Stimulated activated CD4-positive, alpha-beta T cell treated with anti-CD3 and anti-CD28 coated beads, Interleukin-2, amount 100 ng/mL, for 48 hours (primary cell): ENCODE data around the gene LAMB4.

ENCODE experiments used
- DNase-seq, 2 donors: peaks; one replicate each; pipeline ENCODE4 v3.0.0-alpha.2; 2020

LAMB4 gene

DNA sequence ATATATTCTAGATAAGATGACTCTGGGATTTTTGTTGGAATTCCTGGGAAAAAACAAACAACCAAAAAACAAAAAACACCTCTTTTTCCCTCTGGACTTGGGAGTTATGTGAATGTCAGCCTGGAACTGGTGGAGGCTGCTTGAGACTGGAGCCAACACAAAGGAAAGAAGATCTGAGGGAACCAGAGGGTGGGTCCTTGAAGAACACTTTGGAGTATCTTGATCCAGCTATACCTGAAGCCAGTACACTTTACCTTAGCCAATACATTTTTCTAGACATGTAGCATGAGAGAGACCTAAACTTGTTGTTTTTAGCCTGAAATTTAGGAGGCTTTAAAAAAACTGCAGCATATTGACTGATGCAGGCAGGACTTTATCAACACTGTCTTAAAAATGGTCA lies 121.3 kb downstream of the LAMB4 start:
- no peak for DNase-seq

DNA sequence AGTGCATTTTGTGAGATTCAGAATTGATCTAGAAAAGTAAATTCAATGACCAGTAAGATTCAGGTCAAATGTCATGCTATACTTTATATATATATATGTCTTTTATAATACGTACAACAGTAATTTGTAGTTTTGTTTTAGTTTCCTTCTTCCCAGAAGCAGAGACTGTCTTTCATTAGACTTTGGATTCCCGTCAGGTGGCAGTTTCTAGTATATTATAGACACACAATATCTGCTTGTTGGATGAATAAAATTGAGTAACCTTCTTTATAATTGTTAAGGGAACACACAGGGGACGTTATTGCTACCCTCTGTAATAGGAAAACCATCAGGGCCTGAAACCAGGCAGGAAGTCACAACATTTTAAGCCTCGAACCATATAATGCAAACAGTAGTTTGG lies 121.9 kb downstream of the LAMB4 start:
- DNase-seq: no peak

GRCh38 chr7:108007762-108008161 lies 122.4 kb downstream of the LAMB4 start:
- no peak for DNase-seq

DNA sequence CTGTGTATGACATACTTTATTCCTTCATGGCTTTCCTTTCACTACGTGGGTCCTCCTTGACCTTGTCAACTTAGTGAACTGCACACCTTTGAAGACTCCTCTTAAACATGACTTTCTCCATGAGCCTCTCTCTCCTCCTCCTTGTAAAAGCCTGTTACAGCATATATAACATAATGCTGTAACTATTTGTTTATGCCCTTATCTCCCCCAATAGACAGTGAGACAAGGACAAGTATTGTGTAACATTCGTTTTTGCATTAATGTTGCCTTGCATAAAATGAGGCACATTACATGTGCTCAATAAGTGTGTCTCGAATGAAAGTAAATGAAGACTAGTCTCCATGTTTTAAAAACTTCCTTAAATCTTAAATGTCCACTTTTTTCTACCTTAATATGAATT lies 122.9 kb downstream of the LAMB4 start:
- DNase-seq: no peak

GRCh38 chr7:108004220-108005142 lies 125.7 kb downstream of the LAMB4 start:
- no peak for DNase-seq

DNA sequence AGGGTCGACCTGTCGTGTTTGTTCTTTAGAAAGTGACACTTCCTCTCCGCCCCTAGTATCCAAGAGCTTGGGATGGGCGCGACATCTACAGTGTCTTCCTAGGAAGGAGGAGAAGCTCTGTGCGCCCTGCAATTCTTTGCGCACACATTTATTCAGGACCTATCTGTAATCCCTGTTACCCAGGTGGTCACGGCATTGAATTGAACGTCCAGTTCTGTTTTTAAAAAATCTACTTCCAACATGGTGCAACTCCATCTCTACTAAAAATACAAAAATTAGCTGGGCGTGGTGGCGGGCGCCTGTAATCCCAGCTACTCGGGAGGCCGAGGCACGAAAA lies 126.6 kb downstream of the LAMB4 start:
- DNase-seq: no peak

DNA sequence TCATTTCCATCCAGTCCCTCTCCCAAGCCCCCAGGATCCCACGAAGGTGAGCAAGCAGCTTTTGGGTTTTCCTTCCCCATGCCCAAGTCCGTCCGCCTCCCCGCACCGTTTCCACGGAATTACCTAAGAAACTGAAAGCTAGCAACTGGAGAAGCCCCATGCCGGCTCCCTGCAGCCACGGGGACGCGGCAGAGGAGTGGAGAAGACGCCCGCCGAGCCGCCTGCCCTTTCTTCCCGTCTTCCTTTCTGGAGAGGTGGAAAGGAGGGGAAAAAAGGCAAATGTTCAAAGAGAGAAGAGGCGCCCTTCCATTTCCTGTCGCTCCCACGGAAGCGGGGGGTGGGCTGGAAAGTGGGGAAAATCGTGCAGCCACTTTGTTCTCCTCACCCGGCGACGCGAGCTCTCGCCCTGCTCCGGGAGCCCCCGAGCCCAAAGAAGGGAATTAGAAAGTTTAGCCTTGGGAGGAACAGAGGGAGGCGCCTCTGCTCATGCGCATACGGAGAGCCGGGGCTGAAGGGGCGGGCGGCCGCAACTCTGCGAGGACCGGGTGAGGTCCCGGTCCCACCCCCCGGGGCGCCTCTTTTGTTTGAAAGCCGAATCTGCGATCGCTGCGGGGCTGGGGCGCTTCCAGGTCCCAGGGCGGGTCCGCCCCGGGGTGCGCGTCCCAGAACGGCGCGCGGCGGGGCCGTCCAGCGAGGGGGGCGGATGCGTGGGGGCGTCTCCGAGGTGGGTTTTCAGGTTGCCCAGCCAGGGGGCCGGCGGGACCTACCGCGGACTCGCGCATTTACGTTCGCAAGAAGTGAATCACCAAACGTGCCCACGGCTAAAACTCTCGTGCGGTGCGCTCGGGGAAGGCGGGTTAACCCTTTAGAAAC lies 127.2 kb downstream of the LAMB4 start, which contains the start of gene LAMB1:
Gene LAMB1, minus strand, starts transcription at position 436 of the 873 bp plus-strand sequence. Its CDS starts 276 bp downstream, at position 160.
- no peak for DNase-seq

- DNase-seq: no peak
Observed at GRCh38 chr7:108001764-108002725, 128.1 kb downstream of the LAMB4 start.

GRCh38 chr7:108000875-108001763 lies 129.0 kb downstream of the LAMB4 start:
- DNase-seq: no peak

DNA sequence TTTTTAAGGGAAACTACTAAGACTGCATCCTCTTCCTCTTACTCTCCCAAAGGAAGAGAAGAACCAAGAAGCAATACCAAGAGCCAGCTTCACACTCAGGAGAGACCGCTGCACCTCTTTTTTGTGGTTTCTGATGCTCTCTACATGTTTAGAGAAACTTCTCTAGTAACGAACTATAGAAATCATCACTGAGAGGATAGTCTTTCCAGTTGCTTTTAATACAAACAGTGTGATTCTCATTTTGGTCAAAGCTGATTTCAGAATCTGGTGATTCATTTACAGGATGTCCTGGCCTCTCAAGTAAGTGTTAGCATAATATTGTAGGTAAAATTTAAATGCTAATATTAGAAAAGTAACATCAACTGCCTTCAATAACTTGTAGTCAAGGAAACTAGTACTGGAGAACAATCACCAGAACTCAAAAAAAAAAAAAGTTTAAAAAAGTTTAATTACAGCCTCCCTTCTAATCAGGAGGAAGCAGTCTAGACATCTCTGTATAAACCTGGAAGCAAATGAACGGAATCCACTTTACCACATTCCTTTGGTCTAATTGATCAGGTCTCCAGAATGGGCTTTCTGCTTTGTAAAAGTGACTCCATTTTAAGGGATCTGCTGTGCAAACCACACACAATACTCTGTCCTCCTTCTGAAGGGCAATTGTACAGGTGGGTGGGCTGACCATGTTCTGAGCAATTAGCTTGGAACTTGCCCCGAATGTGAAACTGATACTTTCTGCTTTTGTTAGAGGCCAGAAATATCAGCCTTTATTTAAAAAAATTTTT lies 130.2 kb downstream of the LAMB4 start:
- DNase-seq: no peak

DNA sequence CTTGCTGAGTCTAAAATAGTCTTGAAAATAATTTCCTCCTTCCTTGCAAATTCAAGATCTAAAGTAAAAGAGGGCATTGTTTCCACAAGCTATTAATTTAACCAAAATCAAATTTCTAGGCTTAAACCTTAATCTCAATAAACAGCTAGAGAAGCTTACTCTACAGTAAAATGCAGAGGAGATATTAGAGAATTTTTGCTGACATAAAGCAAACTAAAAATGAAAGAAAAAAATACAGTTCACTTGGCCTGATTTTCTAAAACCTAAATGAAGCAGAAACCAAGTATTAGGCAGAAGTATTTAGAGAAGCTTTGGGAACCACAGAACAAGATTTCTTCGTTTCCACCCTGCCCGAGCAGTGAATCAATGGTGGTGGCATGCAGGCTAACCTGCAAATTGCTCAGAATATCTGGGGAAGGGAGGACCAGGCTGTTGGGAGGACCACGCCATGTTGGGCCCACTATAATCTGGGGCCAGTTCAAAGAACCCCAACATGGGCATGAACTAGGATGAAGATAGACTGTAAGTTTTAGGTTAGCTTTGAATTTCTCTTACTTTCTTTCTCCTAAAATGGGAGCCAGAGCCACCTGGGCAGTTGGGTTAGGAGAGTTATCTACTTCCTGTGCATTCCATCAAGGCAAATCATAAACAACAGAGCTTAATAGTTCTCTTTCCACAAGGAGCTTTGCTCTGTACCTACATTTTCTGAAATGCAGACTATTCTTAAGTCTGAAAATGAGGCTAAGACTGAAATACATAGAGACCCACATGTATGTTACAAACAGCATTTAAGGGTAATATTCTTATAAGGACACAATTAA lies 131.3 kb downstream of the LAMB4 start:
- DNase-seq: no peak

DNA sequence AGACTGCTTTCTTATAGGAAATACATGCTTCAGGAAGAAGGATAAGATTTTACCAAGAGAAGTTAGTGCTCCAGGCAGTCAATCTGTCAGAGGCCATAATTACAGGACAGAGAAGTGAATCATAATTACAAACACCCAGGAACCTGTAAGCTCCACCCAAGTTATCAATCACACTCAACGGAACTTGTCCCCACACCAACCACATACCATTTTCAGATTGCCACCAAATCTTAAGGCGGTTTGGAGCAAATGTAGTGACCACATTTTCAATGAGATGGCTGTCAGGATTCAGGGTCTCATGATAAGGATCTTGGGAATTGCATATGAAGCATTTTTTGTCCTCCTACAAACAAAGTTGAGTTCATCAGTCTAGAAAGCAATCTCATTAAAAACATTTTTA lies 132.0 kb downstream of the LAMB4 start:
- DNase-seq: no peak

GRCh38 chr7:107996072-107996882 lies 133.9 kb downstream of the LAMB4 start:
- no peak for DNase-seq

GRCh38 chr7:107995184-107996071 lies 134.7 kb downstream of the LAMB4 start:
- DNase-seq: no peak

GRCh38 chr7:107994421-107995030 lies 135.6 kb downstream of the LAMB4 start:
- no peak for DNase-seq

GRCh38 chr7:107993891-107994291 lies 136.3 kb downstream of the LAMB4 start:
- DNase-seq: no peak

DNA sequence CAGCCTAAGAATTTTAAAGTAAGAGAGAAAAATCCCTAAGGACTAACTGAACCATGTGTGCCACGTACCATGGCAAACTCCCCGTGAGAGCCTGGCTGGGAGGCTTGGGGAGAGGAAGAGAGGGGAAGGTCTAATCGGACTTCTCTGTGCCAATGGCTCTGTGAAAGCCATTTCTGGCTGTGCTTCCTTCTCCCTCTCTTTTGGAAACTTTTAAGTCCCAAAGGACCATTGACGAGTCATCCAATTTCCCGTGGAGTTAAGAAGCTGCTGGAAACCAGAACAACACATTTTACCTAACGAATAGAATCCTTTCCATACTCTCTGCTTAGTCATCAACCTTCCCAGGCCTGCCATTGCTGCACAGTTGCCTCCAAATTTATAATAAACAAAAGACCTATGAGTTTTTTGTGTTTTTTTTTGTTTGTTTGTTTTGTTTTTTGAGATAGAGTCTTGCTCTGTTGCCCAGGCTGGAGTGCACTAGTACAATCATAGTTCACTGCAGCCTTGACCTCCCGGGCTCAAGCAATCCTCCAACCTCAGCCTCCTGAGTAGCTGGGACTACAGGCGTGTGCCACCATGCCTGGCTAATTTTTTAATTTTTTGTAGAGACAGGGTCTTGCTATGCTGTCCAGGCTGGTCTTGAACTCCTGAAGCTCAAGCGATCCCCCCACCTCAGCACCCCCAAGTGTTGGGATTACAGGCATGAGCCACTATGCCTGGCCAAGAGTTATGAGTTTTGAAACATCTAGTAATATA lies 140.4 kb downstream of the LAMB4 start:
- DNase-seq: no peak
